Measurements from ENCODE around the gene STK38. TPM values are rescaled to one million over a fixed set of nuclear protein-coding genes. Genes with fewer than 3 reads are reported as not detected.
A peak's percentile ranks its signal among the peaks of the same experiment; 100 is the strongest.
"Not testable (repeated sequence)": the region's sequence is repeated elsewhere in the genome, so short reads cannot be mapped to it uniquely, and the experiment has no call there.

The STK38 gene
- total RNA-seq, 1 experiment from 2014 or later: 25.7 TPM

DNA sequence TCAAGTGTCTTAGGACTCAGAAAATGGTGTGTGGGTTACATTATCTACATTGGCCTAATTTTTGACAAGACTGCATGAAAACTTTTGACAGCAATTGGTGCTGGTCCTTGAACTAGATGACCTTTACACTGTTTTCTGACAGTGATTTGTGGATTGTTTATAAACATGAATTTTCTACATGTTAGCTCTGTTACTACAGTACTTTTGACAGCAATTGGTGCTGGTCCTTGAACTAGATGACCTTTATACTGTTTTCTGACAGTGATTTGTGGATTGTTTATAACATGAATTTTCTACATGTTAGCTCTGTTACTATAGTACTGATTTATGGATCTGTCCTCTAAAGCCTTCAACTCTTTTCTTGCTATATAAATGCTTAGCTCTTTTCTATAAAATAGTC is 87.8 kb downstream of the STK38 start:
- no peaks in the 10 kb centered on the region for H3K4me1 ChIP-seq (ENCODE audit: insufficient read depth, low read length)

DNA sequence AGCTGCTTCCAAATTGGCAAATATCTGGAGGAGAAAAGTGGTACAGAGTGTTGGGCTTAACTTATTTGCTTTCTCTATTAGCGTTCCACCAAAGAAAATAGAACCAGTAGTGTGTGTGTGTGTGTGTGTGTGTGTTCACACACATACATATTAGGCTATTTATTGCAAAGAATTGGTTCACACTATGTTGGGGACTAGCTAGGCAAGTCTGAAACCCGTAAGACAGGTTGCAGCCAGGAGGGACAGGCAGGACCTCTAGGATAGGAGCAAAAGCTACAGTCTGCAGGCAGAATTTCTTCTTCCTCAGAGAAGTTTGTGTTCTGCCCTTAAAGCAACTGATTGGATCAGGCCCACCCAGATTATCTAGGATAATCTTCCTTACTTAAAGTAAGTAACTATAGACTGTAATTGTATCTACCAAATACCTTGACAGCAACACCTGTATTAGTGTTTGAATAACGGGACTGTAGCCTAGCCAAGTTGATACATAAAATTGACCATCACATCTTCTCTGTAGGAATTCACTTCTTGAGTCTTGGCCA is 91.7 kb downstream of the STK38 start:
- DNase-seq (peak; percentile 39), ATAC-seq (no peak)
- no peak overlapping the region for H2AFZ ChIP-seq (ENCODE audit: low read length)
- H3K4me1 ChIP-seq (ENCODE audit: insufficient read depth, low read length): no peaks in the 10 kb centered on the region
- no peaks in the 10 kb centered on the region for H3K27me3 ChIP-seq (ENCODE audit: low read length)
- ChIA-PET CTCF (interaction anchor here (0.6 kb wide), 1 partner anchor 78 kb away, joined by 4 read pairs; no protein-coding TSS in a partner anchor), POLR2A (ENCODE audit: unreplicated experiment) (no interaction called here)
- H3K4me2 ChIP-seq (ENCODE audit: low read length): no peak overlapping the region
- H3F3A ChIP-seq (ENCODE audit: low read length, unreplicated experiment): no peaks in the 10 kb centered on the region
- no peak overlapping the region for H3K27ac ChIP-seq (ENCODE audit: low read length)
- TF ChIP-seq EZH2phosphoT487 (IDR thresholded peaks at IDR 0.05; ENCODE audit: borderline replicate concordance, low read length) (no peak), EZH2 (IDR thresholded peaks at IDR 0.05; ENCODE audit: low read length, unreplicated experiment) (no peak)
- TF ChIP-seq, protein P1, sequence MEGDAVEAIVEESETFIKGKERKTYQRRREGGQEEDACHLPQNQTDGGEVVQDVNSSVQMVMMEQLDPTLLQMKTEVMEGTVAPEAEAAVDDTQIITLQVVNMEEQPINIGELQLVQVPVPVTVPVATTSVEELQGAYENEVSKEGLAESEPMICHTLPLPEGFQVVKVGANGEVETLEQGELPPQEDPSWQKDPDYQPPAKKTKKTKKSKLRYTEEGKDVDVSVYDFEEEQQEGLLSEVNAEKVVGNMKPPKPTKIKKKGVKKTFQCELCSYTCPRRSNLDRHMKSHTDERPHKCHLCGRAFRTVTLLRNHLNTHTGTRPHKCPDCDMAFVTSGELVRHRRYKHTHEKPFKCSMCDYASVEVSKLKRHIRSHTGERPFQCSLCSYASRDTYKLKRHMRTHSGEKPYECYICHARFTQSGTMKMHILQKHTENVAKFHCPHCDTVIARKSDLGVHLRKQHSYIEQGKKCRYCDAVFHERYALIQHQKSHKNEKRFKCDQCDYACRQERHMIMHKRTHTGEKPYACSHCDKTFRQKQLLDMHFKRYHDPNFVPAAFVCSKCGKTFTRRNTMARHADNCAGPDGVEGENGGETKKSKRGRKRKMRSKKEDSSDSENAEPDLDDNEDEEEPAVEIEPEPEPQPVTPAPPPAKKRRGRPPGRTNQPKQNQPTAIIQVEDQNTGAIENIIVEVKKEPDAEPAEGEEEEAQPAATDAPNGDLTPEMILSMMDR (conservative IDR thresholded peaks at IDR 0.05; ENCODE audit: low read depth, low read length): no peak
- H3K79me2 ChIP-seq (ENCODE audit: low read length): peaks cover 92% of the 10 kb centered on the region
- H3K36me3 ChIP-seq (ENCODE audit: low read depth, low read length): no peaks in the 10 kb centered on the region; the same call in 1 of the 2 replicates
- H3K4me3 ChIP-seq (ENCODE audit: low read length): no peak overlapping the region
- no peaks in the 10 kb centered on the region for H3K9me3 ChIP-seq (ENCODE audit: low read length)
- BruUV-seq (replicated peaks): no TSS peak
- H3K9ac ChIP-seq (ENCODE audit: low read length): no peak overlapping the region
- intact Hi-C loops (cut with micrococcal nuclease): no loop called here
- no peaks in the 10 kb centered on the region for H4K20me1 ChIP-seq (ENCODE audit: low read length)
- no peaks in the 10 kb centered on the region for H3K9me2 ChIP-seq (replicated peaks; ENCODE audit: low read length)

More for the DNA sequence above, 87.8 kb downstream of the STK38 start:
- intact Hi-C loops (cut with micrococcal nuclease): no loop called here
- ChIA-PET CTCF (no interaction called here), POLR2A (ENCODE audit: unreplicated experiment) (no interaction called here)
- no TSS peak for BruUV-seq (replicated peaks)
- Histone ChIP-seq H3K9me3 (ENCODE audit: low read length) (no peaks in the 10 kb centered on the region), H3K27me3 (ENCODE audit: low read length) (no peaks in the 10 kb centered on the region), H3K9me2 (replicated peaks; ENCODE audit: low read length) (no peaks in the 10 kb centered on the region), H3K79me2 (ENCODE audit: low read length) (peaks cover 89% of the 10 kb centered on the region), H3K36me3 (ENCODE audit: low read depth, low read length) (no peaks in the 10 kb centered on the region), H3K9ac (ENCODE audit: low read length) (no peak overlapping the region), H4K20me1 (ENCODE audit: low read length) (no peaks in the 10 kb centered on the region), H3K4me3 (ENCODE audit: low read length) (no peak overlapping the region), H2AFZ (ENCODE audit: low read length) (no peak overlapping the region), H3K4me2 (ENCODE audit: low read length) (no peak overlapping the region), H3F3A (ENCODE audit: low read length, unreplicated experiment) (no peaks in the 10 kb centered on the region), H3K27ac (ENCODE audit: low read length) (no peak overlapping the region)
- TF ChIP-seq EZH2 (IDR thresholded peaks at IDR 0.05; ENCODE audit: low read length, unreplicated experiment) (no peak), EZH2phosphoT487 (IDR thresholded peaks at IDR 0.05; ENCODE audit: borderline replicate concordance, low read length) (no peak)
- TF ChIP-seq, protein P1 (conservative IDR thresholded peaks at IDR 0.05; ENCODE audit: low read depth, low read length): no peak
- DNase-seq: no peak
- no peak for ATAC-seq

DNA sequence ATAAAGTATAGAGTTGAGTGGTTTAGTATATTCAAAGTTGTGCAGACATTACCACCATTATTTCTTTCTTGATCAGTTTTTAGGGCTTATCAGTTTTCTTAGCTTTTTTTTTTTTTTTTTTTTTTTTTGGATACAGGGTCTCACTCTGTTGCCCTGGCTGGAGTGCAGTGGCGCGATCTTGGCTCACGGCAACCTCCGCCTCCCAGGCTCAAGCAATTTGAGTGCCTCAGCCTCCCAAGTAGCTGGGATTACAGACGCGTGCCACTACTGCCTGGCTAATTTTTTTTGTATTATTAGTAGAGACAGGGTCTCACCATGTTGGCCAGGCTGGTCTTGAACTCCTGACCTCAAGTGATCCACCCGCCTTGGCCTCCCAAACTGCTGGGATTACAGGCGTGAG is 94.4 kb downstream of the STK38 start:
- intact Hi-C loops (cut with micrococcal nuclease); H3K9me2 ChIP-seq (replicated peaks; ENCODE audit: low read length); H3K27me3 ChIP-seq (ENCODE audit: low read length); H3K9ac ChIP-seq (ENCODE audit: low read length); H2AFZ ChIP-seq (ENCODE audit: low read length); H3F3A ChIP-seq (ENCODE audit: low read length, unreplicated experiment); DNase-seq; H4K20me1 ChIP-seq (ENCODE audit: low read length); BruUV-seq (replicated peaks); CTCF ChIA-PET; H3K27ac ChIP-seq (ENCODE audit: low read length); H3K4me3 ChIP-seq (ENCODE audit: low read length); H3K4me2 ChIP-seq (ENCODE audit: low read length); H3K9me3 ChIP-seq (ENCODE audit: low read length); ATAC-seq; H3K4me1 ChIP-seq (ENCODE audit: insufficient read depth, low read length): not testable (repeated sequence)
- POLR2A ChIA-PET (ENCODE audit: unreplicated experiment): interaction anchor here (0.7 kb wide), 1 partner anchor 805 kb away, joined by 9 read pairs; the partner anchor contains the start of gene TBC1D22B
- Histone ChIP-seq H3K79me2 (ENCODE audit: low read length) (peaks cover 94% of the 10 kb centered on the region), H3K36me3 (ENCODE audit: low read depth, low read length) (peaks cover 11% of the 10 kb centered on the region)

DNA sequence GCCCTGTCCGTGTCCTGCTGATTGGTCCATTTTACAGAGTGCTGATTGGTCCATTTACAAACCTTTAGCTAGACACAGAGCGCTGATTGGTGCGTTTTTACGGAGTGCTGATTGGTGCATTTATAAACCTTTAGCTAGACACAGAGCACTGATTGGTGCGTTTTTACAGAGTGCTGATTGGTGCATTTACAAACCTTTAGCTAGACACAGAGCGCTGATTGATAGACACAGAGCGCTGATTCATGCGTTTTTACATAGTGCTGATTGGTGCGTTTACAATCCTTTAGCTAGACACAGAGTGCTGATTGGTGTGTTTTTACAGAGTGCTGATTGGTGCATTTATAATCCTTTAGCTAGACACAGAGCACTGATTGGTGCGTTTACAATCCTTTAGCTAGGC is 98.1 kb downstream of the STK38 start:
- H3K9ac ChIP-seq (ENCODE audit: low read length); H3K27ac ChIP-seq (ENCODE audit: low read length); H3K4me2 ChIP-seq (ENCODE audit: low read length); DNase-seq; H4K20me1 ChIP-seq (ENCODE audit: low read length); H3K9me2 ChIP-seq (replicated peaks; ENCODE audit: low read length); H3K4me3 ChIP-seq (ENCODE audit: low read length); H2AFZ ChIP-seq (ENCODE audit: low read length); H3K27me3 ChIP-seq (ENCODE audit: low read length); BruUV-seq (replicated peaks); intact Hi-C loops (cut with micrococcal nuclease); H3K4me1 ChIP-seq (ENCODE audit: insufficient read depth, low read length); ATAC-seq; POLR2A ChIA-PET (ENCODE audit: unreplicated experiment); H3F3A ChIP-seq (ENCODE audit: low read length, unreplicated experiment); H3K9me3 ChIP-seq (ENCODE audit: low read length): not testable (repeated sequence)
- peaks cover 96% of the 10 kb centered on the region for H3K79me2 ChIP-seq (ENCODE audit: low read length)
- CTCF ChIA-PET: interaction anchor here (0.6 kb wide), 1 partner anchor 104 kb away, joined by 5 read pairs; no protein-coding TSS in a partner anchor
- H3K36me3 ChIP-seq (ENCODE audit: low read depth, low read length): peaks cover 11% of the 10 kb centered on the region
